ENCODE data around the gene SAFB2. TPM values are rescaled to one million over a fixed set of nuclear protein-coding genes. Genes with fewer than 3 reads are reported as not detected.

Gene SAFB2
- total RNA-seq, 1 experiment from 2014 or later = 76.1 TPM

GRCh38 chr19:5561559-5561958 is 61.0 kb downstream of the SAFB2 start:
- no peak overlapping the region for H2BK120ac ChIP-seq (ENCODE audit: low read depth, low read length, poor library complexity, severe bottlenecking)
- H3K4me1 Mint-ChIP-seq = peaks cover 21 to 31% of the 10 kb centered on the region in 2 experiments
- 0 out of 5 replicates have a peak overlapping the region, but pooled peaks of 1 of the 2 experiments have one; percentile 28 for H3K4me3 Mint-ChIP-seq
- H3K9me3 Mint-ChIP-seq = peaks cover 9 to 10% of the 10 kb centered on the region in 2 experiments
- H3K9ac ChIP-seq (ENCODE audit: extremely low read depth, insufficient read length, low read length) = no peak overlapping the region
- H2BK20ac ChIP-seq (ENCODE audit: low read depth, low read length, poor library complexity, severe bottlenecking) = no peak overlapping the region
- no CpG with 5 or more reads among the region's 6 CpGs for WGBS (ENCODE audit: extremely low coverage, insufficient read length, low lambda C conversion rate)
- no peak overlapping the region for H3K56ac ChIP-seq (ENCODE audit: insufficient read length, low read depth, low read length)
- peaks cover 3% of the 10 kb centered on the region for H4K20me1 ChIP-seq (ENCODE audit: control insufficient read depth, insufficient read depth, insufficient read length)
- no peaks in the 10 kb centered on the region for H3K23me2 ChIP-seq (ENCODE audit: insufficient read length, low read depth, low read length, poor library complexity, severe bottlenecking)
- H3K27me3 Mint-ChIP-seq (ENCODE audit: low read depth) = peaks cover 31% of the 10 kb centered on the region
- no peaks in the 10 kb centered on the region for H3K79me1 ChIP-seq (ENCODE audit: insufficient read depth, low read depth, low read length, poor library complexity, severe bottlenecking)
- no peak overlapping the region for H3K27ac Mint-ChIP-seq
- no peak overlapping the region for H4K8ac ChIP-seq (replicated peaks; ENCODE audit: insufficient read length, low read depth, low read length)
- H3K9me3 ChIP-seq (ENCODE audit: control insufficient read depth, low read depth, low read length) = no peaks in the 10 kb centered on the region
- no peak overlapping the region for H3K27ac ChIP-seq (ENCODE audit: insufficient read length, low read depth, low read length)
- H3K4me1 ChIP-seq (ENCODE audit: insufficient read depth, low read length) = no peaks in the 10 kb centered on the region; the same call in 1 of the 2 replicates
- no peak overlapping the region for H2BK5ac ChIP-seq (ENCODE audit: insufficient read length, low read length)
- no peak overlapping the region for H4K5ac ChIP-seq (ENCODE audit: insufficient read length, low read depth, low read length)
- no peak overlapping the region for H3K4me2 ChIP-seq (ENCODE audit: insufficient read depth, insufficient read length, low read length)
- H2BK15ac ChIP-seq (ENCODE audit: low read depth, low read length) = no peak overlapping the region
- no peak overlapping the region for H3K23ac ChIP-seq (ENCODE audit: insufficient read length, low read depth, low read length)
- H3K36me3 Mint-ChIP-seq (ENCODE audit: insufficient read depth in 1 of 3, low read depth in 3 of 3) = peaks cover 0 to 9% (median 4%) of the 10 kb centered on the region in 3 experiments; a peak in 1 of 7 replicates
- H3K4ac ChIP-seq (ENCODE audit: low read depth, low read length) = no peak overlapping the region
- H3K79me2 ChIP-seq (ENCODE audit: insufficient read depth, low read length) = no peaks in the 10 kb centered on the region
- H3K14ac ChIP-seq (ENCODE audit: insufficient read depth, low read length) = no peak overlapping the region
- no peak overlapping the region for H2AFZ ChIP-seq (ENCODE audit: low read length)
- TF ChIP-seq, protein P1, sequence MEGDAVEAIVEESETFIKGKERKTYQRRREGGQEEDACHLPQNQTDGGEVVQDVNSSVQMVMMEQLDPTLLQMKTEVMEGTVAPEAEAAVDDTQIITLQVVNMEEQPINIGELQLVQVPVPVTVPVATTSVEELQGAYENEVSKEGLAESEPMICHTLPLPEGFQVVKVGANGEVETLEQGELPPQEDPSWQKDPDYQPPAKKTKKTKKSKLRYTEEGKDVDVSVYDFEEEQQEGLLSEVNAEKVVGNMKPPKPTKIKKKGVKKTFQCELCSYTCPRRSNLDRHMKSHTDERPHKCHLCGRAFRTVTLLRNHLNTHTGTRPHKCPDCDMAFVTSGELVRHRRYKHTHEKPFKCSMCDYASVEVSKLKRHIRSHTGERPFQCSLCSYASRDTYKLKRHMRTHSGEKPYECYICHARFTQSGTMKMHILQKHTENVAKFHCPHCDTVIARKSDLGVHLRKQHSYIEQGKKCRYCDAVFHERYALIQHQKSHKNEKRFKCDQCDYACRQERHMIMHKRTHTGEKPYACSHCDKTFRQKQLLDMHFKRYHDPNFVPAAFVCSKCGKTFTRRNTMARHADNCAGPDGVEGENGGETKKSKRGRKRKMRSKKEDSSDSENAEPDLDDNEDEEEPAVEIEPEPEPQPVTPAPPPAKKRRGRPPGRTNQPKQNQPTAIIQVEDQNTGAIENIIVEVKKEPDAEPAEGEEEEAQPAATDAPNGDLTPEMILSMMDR (conservative IDR thresholded peaks at IDR 0.05) = peak; percentile 80
- H2AK5ac ChIP-seq (ENCODE audit: insufficient read length, low read length) = no peak overlapping the region
- no peak overlapping the region for H2BK12ac ChIP-seq (ENCODE audit: insufficient read length, low read depth, low read length)
- H3T11ph ChIP-seq (ENCODE audit: low read length) = no peak overlapping the region
- H4K91ac ChIP-seq (ENCODE audit: insufficient read length, low read depth, low read length) = no peak overlapping the region
- no peak overlapping the region for H3K18ac ChIP-seq (ENCODE audit: insufficient read length, low read depth, low read length)
- H3K27me3 ChIP-seq (ENCODE audit: insufficient read depth, low read length) = peaks cover 4% of the 10 kb centered on the region; the same call in 1 of the 2 replicates
- no peak for DNase-seq
